HFFc6 (cell line): Measurements from ENCODE around the gene SETBP1. TPM values are rescaled to one million over a fixed set of nuclear protein-coding genes. Genes with fewer than 3 reads are reported as not detected.

ENCODE experiments used
- DNase-seq: peaks from one replicate; pipeline ENCODE4 v3.0.0-alpha.2; 2018
- H3K27ac Mint-ChIP-seq: 2 replicates; pipeline ENCODE4 v1.8.0; 2020; ENCODE audit warnings: mild to moderate bottlenecking, mixed read lengths
- H3K27me3 Mint-ChIP-seq: 2 replicates; pipeline ENCODE4 v1.8.0; 2021; ENCODE audit warnings: mild to moderate bottlenecking, moderate library complexity, mixed read lengths; ENCODE audit not compliant: insufficient read depth
- H3K36me3 Mint-ChIP-seq: 2 replicates; pipeline ENCODE4 v1.8.0; 2021; ENCODE audit warnings: low read depth, mixed read lengths
- H3K4me1 Mint-ChIP-seq: 2 replicates; pipeline ENCODE4 v1.8.0; 2020; ENCODE audit warnings: low read depth, mixed read lengths
- H3K4me3 Mint-ChIP-seq: 2 replicates; pipeline ENCODE4 v1.8.0; 2020; ENCODE audit warnings: mild to moderate bottlenecking, moderate library complexity, mixed read lengths
- H3K9me3 Mint-ChIP-seq: 2 replicates; pipeline ENCODE4 v1.8.0; 2020; ENCODE audit warnings: mild to moderate bottlenecking, mixed read lengths
- CTCF ChIP-seq: fragments of 200-600 bp; sonication (generic); IDR thresholded peaks from 2 replicates; pipeline ENCODE4 v1.5.0; 2021; ENCODE audit warnings: antibody characterized with exemption, mild to moderate bottlenecking
- total RNA-seq, 6 experiments: library from RNA; stranded (reverse); fragmentation: NEBNext Ultra II Directional; extraction: Animal tissue kit (Norgen Biotek cat#: 25700); gene quantifications; 2 replicates in 1 of 6; 3 replicates in 5 of 6; pipeline ENCODE4 v1.2.3, GENCODE V29; 2021

SETBP1 gene
- total RNA-seq, 6 experiments from 2014 or later: 0.03 to 0.40 (median 0.09) TPM

DNA sequence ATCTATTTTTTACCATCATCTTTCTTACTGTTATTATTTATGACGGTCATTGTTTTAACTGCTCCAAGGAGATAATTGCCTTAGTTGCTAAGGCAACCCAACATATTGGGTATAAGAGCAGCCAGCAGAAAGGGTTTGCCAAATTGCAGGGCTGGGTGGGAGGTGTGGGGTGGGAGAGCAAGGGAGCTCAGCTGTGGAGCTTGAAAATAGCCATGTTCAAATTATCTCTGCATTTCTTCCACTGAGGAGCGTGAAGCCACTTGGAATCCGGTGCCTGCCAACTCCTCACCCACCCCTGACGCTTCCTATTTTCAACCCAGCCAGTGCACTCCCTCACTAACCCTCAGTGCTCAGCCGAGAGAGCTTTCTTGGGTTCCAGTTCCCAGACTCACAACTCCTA lies 60.8 kb downstream of the SETBP1 start:
- H3K4me1 Mint-ChIP-seq: no peaks in the 10 kb centered on the region
- H3K27ac Mint-ChIP-seq: no peak overlapping the region
- TF ChIP-seq CTCF: no peak
- no peaks in the 10 kb centered on the region; the same call in 1 of the 2 replicates for H3K9me3 Mint-ChIP-seq
- no peak for DNase-seq
- H3K36me3 Mint-ChIP-seq: no peaks in the 10 kb centered on the region
- no peak overlapping the region for H3K4me3 Mint-ChIP-seq
- peaks cover 8% of the 10 kb centered on the region for H3K27me3 Mint-ChIP-seq

- Mint-ChIP-seq H3K4me1 (no peaks in the 10 kb centered on the region), H3K27ac (no peak overlapping the region), H3K9me3 (no peaks in the 10 kb centered on the region; the same call in 1 of the 2 replicates), H3K27me3 (peaks cover 9% of the 10 kb centered on the region), H3K36me3 (no peaks in the 10 kb centered on the region), H3K4me3 (no peak overlapping the region)
- TF ChIP-seq CTCF: no peak
- no peak for DNase-seq
Observed at GRCh38 chr18:44742126-44742525, 61.4 kb downstream of the SETBP1 start.

- H3K4me3 Mint-ChIP-seq: no peak overlapping the region
- no peak overlapping the region for H3K27ac Mint-ChIP-seq
- no peak for DNase-seq
- H3K4me1 Mint-ChIP-seq: no peaks in the 10 kb centered on the region
- no peaks in the 10 kb centered on the region for H3K36me3 Mint-ChIP-seq
- H3K27me3 Mint-ChIP-seq: peaks cover 9% of the 10 kb centered on the region
- TF ChIP-seq CTCF: no peak
- H3K9me3 Mint-ChIP-seq: no peaks in the 10 kb centered on the region; the same call in 1 of the 2 replicates
Observed at GRCh38 chr18:44742718-44743311, 62.1 kb downstream of the SETBP1 start.

GRCh38 chr18:44743631-44744030 lies 62.9 kb downstream of the SETBP1 start:
- Mint-ChIP-seq H3K4me1 (no peaks in the 10 kb centered on the region), H3K9me3 (no peaks in the 10 kb centered on the region; the same call in 1 of the 2 replicates), H3K4me3 (no peak overlapping the region), H3K27ac (no peak overlapping the region), H3K27me3 (peaks cover 9% of the 10 kb centered on the region), H3K36me3 (no peaks in the 10 kb centered on the region)
- no peak for TF ChIP-seq CTCF
- no peak for DNase-seq

GRCh38 chr18:44744161-44745121 lies 63.8 kb downstream of the SETBP1 start:
- no peak for TF ChIP-seq CTCF
- Mint-ChIP-seq H3K9me3 (no peaks in the 10 kb centered on the region), H3K4me3 (no peak overlapping the region), H3K36me3 (no peaks in the 10 kb centered on the region), H3K27me3 (peaks cover 9% of the 10 kb centered on the region), H3K4me1 (no peaks in the 10 kb centered on the region), H3K27ac (no peak overlapping the region)
- no peak for DNase-seq
